Measurements from ENCODE around the gene INPP5A. TPM values are rescaled to one million over a fixed set of nuclear protein-coding genes. Genes with fewer than 3 reads are reported as not detected.

INPP5A gene
- total and polyA plus RNA-seq, 10 of the 15 experiments (the other 5 are each of a cell fraction or from before 2014, with no cell fraction given): 0.52 to 15.0 (median 6.3) TPM

GRCh38 chr10:132533571-132534260, 3.9 kb upstream of the INPP5A start:
- DNase-seq (ENCODE audit: low read depth, low spot score): no peak
- 74% methylated on average over 12 of the region's 12 CpGs for WGBS (ENCODE audit: insufficient coverage, insufficient replicate concordance, low lambda C conversion rate, missing lambda C conversion rate)
- CTCF ChIA-PET: no interaction called here

DNA sequence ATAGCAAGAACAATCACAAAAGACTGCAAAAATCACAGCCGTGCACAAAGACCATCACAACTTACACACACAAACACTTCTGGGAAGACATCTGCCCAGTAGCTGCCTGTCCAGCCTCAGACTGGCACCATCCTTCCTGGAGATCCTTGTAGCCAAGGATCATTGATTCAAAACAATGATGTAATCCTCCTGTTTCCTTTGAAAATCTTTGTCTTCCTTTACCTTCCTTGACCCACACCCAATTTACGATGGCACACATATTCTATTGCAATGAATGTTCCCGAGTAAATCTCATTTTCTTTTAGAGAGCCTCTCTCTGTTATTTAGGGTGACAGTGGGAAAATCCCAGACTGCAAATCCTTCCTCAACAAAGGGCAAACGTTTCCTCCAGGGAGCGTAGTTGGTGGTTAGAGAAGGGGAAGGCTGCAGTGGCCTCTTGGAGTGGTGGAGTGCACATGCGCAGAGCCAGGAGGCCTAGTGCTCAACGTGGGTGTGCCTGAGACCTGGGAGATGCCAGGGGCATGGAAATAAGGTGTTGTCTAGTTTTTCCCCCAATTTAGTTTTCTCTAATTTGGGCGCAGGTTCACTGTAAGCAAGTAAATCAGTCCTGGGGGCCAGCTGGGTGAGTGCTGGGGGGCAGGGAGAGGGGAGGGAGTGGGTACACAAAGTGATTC, 3.1 kb upstream of the INPP5A start:
- in situ Hi-C loops (cut with MboI): loop anchor here (5.0 kb wide), 1 partner anchor 77 kb away; no protein-coding TSS in a partner anchor
- Histone ChIP-seq H3K4me1 (ENCODE audit: control insufficient read depth, insufficient read depth, low read length) (peaks cover 12% of the 10 kb centered on the region), H3K9me3 (replicated peaks; ENCODE audit: control insufficient read depth, insufficient read depth, low read length) (no peaks in the 10 kb centered on the region; the same call in 2 of the 3 replicates), H3K4me2 (ENCODE audit: control insufficient read depth, insufficient read depth) (no peak overlapping the region), H3K4me3 (no peak overlapping the region), H3K79me2 (ENCODE audit: control insufficient read depth, insufficient read depth, low read length) (peaks cover 9% of the 10 kb centered on the region), H2AFZ (ENCODE audit: control insufficient read depth, low read depth, low read length) (no peak overlapping the region), H3K27ac (ENCODE audit: control insufficient read depth, insufficient read depth) (no peak overlapping the region), H4K20me1 (ENCODE audit: control insufficient read depth, insufficient read depth) (no peaks in the 10 kb centered on the region; the same call in 1 of the 2 replicates), H3K27me3 (replicated peaks in 1 of 2; ENCODE audit: control insufficient read depth in 2 of 2, insufficient read depth in 2 of 2, low read length in 1 of 2) (no peaks in the 10 kb centered on the region), H3K9ac (ENCODE audit: control insufficient read depth, insufficient read depth, low read length) (no peak overlapping the region), H3K36me3 (ENCODE audit: control insufficient read depth in 2 of 2, insufficient read depth in 2 of 2, low read length in 1 of 2) (no peaks in the 10 kb centered on the region)
- no TSS peak for BruUV-seq (replicated peaks)
- SMC1A ChIA-PET (ENCODE audit: uncharacterized antibody, unreplicated experiment): no interaction called here
- RAD21 ChIA-PET (ENCODE audit: unreplicated experiment): no interaction called here
- POLR2A ChIA-PET: no interaction called here
- no peak for ATAC-seq
- no peak for DNase-seq (ENCODE audit: low read depth, low spot score)
- CTCF ChIA-PET: no interaction called here
- intact Hi-C loops (cut with micrococcal nuclease; ENCODE audit: unreplicated experiment): loop anchor here (5.0 kb wide), 2 partner anchors 103 to 212 kb away; no protein-coding TSS in a partner anchor
- FAIRE-seq: no peak
- 79% methylated on average over 8 of the region's 8 CpGs for WGBS (ENCODE audit: insufficient coverage, insufficient replicate concordance, low lambda C conversion rate, missing lambda C conversion rate)
- no peak for TF ChIP-seq MYB (IDR thresholded peaks at IDR 0.05; ENCODE audit: borderline replicate concordance, low read depth, low read length)
- TF ChIP-seq NR2F1 (conservative IDR thresholded peaks at IDR 0.05): no peak
- TF ChIP-seq CEBPZ (IDR thresholded peaks at IDR 0.05; ENCODE audit: low read depth, low read length): no peak
- no peak for TF ChIP-seq FOXK2 (IDR thresholded peaks at IDR 0.05)
- TF ChIP-seq SUPT20H (IDR thresholded peaks at IDR 0.05; ENCODE audit: borderline replicate concordance, control insufficient read depth, low read depth, low read length): no peak
- TF ChIP-seq KDM1A (IDR thresholded peaks at IDR 0.05; ENCODE audit: borderline replicate concordance): no peak
- TF ChIP-seq MTA3 (IDR thresholded peaks at IDR 0.05; ENCODE audit: borderline replicate concordance, low read length): no peak
- TF ChIP-seq, protein P1, sequence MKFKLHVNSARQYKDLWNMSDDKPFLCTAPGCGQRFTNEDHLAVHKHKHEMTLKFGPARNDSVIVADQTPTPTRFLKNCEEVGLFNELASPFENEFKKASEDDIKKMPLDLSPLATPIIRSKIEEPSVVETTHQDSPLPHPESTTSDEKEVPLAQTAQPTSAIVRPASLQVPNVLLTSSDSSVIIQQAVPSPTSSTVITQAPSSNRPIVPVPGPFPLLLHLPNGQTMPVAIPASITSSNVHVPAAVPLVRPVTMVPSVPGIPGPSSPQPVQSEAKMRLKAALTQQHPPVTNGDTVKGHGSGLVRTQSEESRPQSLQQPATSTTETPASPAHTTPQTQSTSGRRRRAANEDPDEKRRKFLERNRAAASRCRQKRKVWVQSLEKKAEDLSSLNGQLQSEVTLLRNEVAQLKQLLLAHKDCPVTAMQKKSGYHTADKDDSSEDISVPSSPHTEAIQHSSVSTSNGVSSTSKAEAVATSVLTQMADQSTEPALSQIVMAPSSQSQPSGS (IDR thresholded peaks at IDR 0.05; ENCODE audit: low read length): no peak

More at GRCh38 chr10:132533571-132534260, 3.9 kb upstream of the INPP5A start:
- H3K79me2 ChIP-seq (ENCODE audit: control insufficient read depth, insufficient read depth, low read length): peaks cover 8% of the 10 kb centered on the region
- ATAC-seq (no peak), FAIRE-seq (no peak)
- RAD21 ChIA-PET (ENCODE audit: unreplicated experiment): no interaction called here
- TF ChIP-seq STAT3 (IDR thresholded peaks at IDR 0.05; ENCODE audit: low read depth, low read length) (no peak), WRNIP1 (IDR thresholded peaks at IDR 0.05; ENCODE audit: borderline replicate concordance, low read depth, low read length) (no peak)
- TF ChIP-seq, protein P2, sequence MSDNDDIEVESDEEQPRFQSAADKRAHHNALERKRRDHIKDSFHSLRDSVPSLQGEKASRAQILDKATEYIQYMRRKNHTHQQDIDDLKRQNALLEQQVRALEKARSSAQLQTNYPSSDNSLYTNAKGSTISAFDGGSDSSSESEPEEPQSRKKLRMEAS (IDR thresholded peaks at IDR 0.05; ENCODE audit: low read depth, low read length): no peak
- intact Hi-C loops (cut with micrococcal nuclease; ENCODE audit: unreplicated experiment): no loop called here
- H3K9me3 ChIP-seq (replicated peaks; ENCODE audit: control insufficient read depth, insufficient read depth, low read length): no peaks in the 10 kb centered on the region; the same call in 2 of the 3 replicates
- POLR2A ChIA-PET: no interaction called here
- H3K27ac ChIP-seq (ENCODE audit: control insufficient read depth, insufficient read depth): no peak overlapping the region
- no peak overlapping the region for H3K9ac ChIP-seq (ENCODE audit: control insufficient read depth, insufficient read depth, low read length)
- no peaks in the 10 kb centered on the region for H4K20me1 ChIP-seq (ENCODE audit: control insufficient read depth, insufficient read depth)
- no TSS peak for BruUV-seq (replicated peaks)
- no peak overlapping the region for H2AFZ ChIP-seq (ENCODE audit: control insufficient read depth, low read depth, low read length)
- H3K27me3 ChIP-seq (replicated peaks in 1 of 2; ENCODE audit: control insufficient read depth in 2 of 2, insufficient read depth in 2 of 2, low read length in 1 of 2): no peaks in the 10 kb centered on the region
- no peak overlapping the region for H3K4me3 ChIP-seq
- H3K4me2 ChIP-seq (ENCODE audit: control insufficient read depth, insufficient read depth): no peak overlapping the region
- no peaks in the 10 kb centered on the region for H3K36me3 ChIP-seq (ENCODE audit: control insufficient read depth in 2 of 2, insufficient read depth in 2 of 2, low read length in 1 of 2)
- SMC1A ChIA-PET (ENCODE audit: uncharacterized antibody, unreplicated experiment): interaction anchor here (0.7 kb wide), 1 partner anchor 74 kb away, joined by 3 read pairs; no protein-coding TSS in a partner anchor
- peaks cover 6% of the 10 kb centered on the region; the same call in 1 of the 2 replicates for H3K4me1 ChIP-seq (ENCODE audit: control insufficient read depth, insufficient read depth, low read length)
- in situ Hi-C loops (cut with MboI): loop anchor here (5.0 kb wide), 1 partner anchor 76 kb away; no protein-coding TSS in a partner anchor

Data from GM12878 (cell line).